Stimulated activated CD8-positive, alpha-beta memory T cell treated with anti-CD3 and anti-CD28 coated beads, Interleukin-4, amount 100 ng/mL, for 48 hours (primary cell): ENCODE results near the gene KCNH5.

ENCODE experiments used
- DNase-seq: peaks from one replicate; pipeline ENCODE4 v3.0.0-alpha.2; 2020

The KCNH5 gene

GRCh38 chr14:62663456-62663821 is 381.8 kb downstream of the KCNH5 start:
- no peak for DNase-seq

GRCh38 chr14:62662811-62663455 is 382.3 kb downstream of the KCNH5 start:
- DNase-seq: no peak

GRCh38 chr14:62661818-62662217 is 383.4 kb downstream of the KCNH5 start:
- DNase-seq: no peak

GRCh38 chr14:62658631-62659030 is 386.6 kb downstream of the KCNH5 start:
- DNase-seq: no peak

- DNase-seq: no peak
Observed at GRCh38 chr14:62657376-62657775, 387.9 kb downstream of the KCNH5 start.

- DNase-seq: no peak
Observed at GRCh38 chr14:62655166-62655565, 390.1 kb downstream of the KCNH5 start.

- no peak for DNase-seq
Observed at GRCh38 chr14:62654641-62655040, 390.6 kb downstream of the KCNH5 start.
